Uterus (tissue), 4 donors: Measurements from ENCODE around the gene MKLN1. TPM values are rescaled to one million over a fixed set of nuclear protein-coding genes. Genes with fewer than 3 reads are reported as not detected.
A peak's percentile ranks its signal among the peaks of the same experiment; 100 is the strongest.

Source experiments
- DNase-seq, 2 donors: peaks; one replicate each; pipeline ENCODE4 v3.0.0-alpha.2; 2019 to 2020
- H3K27ac ChIP-seq, 2 donors: fragments of 200-600 bp; sonication (generic); 1 replicate in 1 of 2; 2 replicates in 1 of 2; pipeline ENCODE4 v1.5.1; 2016 to 2018
- H3K27me3 ChIP-seq, 2 donors: fragments of 200-600 bp; sonication (generic); one replicate each; pipeline ENCODE4 v1.5.1; 2018 to 2019; ENCODE audit warnings: control low read depth in 1 of 2
- H3K36me3 ChIP-seq, 2 donors: fragments of 200-600 bp; sonication (generic); one replicate each; pipeline ENCODE4 v1.5.1; 2019; ENCODE audit warnings: control low read depth in 1 of 2
- H3K4me1 ChIP-seq, 2 donors: fragments of 200-600 bp; sonication (generic); one replicate each; pipeline ENCODE4 v1.5.1; 2018 to 2019; ENCODE audit warnings: control low read depth in 1 of 2
- H3K4me3 ChIP-seq, 2 donors: fragments of 200-600 bp; sonication (generic); 1 replicate in 1 of 2; 2 replicates in 1 of 2; pipeline ENCODE4 v1.5.1; 2018 to 2019; ENCODE audit warnings: mild to moderate bottlenecking in 1 of 2
- H3K9me3 ChIP-seq, 2 donors: fragments of 200-600 bp; sonication (generic); one replicate each; pipeline ENCODE4 v1.5.1; 2019; ENCODE audit warnings: control low read depth in 1 of 2
- POLR2A ChIP-seq, 2 donors: fragments of 450-650 bp; IDR thresholded peaks; one replicate each; pipeline ENCODE4 v1.6.1; 2016; ENCODE audit warnings: antibody characterized with exemption in 2 of 2, mild to moderate bottlenecking in 1 of 2, moderate library complexity in 1 of 2
- intact Hi-C: fragments of 100-400 bp; cut with DNase I; formaldehyde crosslinking; loops from one replicate; pipeline ENCODE4 v1.15.1; 2023; ENCODE audit warnings: low total_unique reads
- total RNA-seq, 4 donors: library from RNA; depleted of rRNA in 3 of 4; stranded (reverse); fragments of >200 nt in 3 of 4; gene quantifications; one replicate each; pipeline versions ENCODE4 v1.1.0 to v1.2.4, GENCODE V29; 2014 to 2023
- TF ChIP-seq, protein P1 (sequence below), 4 experiments: fragments of 200-600 bp in 2 of 4; fragments of 450-650 bp in 2 of 4; sonication (generic) in 2 of 4; IDR thresholded peaks; one replicate each; pipeline ENCODE4 v1.5.1; 2016 to 2019; ENCODE audit warnings: antibody characterized with exemption in 4 of 4, mild to moderate bottlenecking in 2 of 4, moderate library complexity in 1 of 4
- donor health status: DM: yes; HTN: yes; CAD: no.

Gene MKLN1
- total RNA-seq, 4 donors from 2014 or later = 52.9 to 311 (median 128) TPM

DNA sequence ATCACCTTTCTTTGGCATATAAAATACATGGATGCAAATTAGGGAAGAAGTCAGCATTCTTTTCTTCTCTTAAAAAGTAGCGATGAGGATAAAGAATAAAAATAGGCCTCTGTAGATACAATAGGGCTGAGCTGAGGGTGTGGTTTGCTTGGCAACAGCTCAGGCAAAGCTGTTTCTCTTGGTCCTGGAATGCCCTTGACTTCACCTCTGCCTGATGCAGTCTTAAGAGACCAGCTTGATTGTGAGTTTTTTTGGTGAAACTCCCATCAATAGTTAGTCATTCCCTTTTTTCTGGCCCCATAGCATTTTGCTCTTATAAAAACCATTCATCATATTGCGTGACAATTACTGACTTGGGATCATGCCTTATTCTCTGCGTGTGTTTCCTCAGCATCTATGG, 42.1 kb upstream of the MKLN1 start:
- TF ChIP-seq POLR2A (IDR thresholded peaks at IDR 0.05) = no peak
- TF ChIP-seq, protein P1, sequence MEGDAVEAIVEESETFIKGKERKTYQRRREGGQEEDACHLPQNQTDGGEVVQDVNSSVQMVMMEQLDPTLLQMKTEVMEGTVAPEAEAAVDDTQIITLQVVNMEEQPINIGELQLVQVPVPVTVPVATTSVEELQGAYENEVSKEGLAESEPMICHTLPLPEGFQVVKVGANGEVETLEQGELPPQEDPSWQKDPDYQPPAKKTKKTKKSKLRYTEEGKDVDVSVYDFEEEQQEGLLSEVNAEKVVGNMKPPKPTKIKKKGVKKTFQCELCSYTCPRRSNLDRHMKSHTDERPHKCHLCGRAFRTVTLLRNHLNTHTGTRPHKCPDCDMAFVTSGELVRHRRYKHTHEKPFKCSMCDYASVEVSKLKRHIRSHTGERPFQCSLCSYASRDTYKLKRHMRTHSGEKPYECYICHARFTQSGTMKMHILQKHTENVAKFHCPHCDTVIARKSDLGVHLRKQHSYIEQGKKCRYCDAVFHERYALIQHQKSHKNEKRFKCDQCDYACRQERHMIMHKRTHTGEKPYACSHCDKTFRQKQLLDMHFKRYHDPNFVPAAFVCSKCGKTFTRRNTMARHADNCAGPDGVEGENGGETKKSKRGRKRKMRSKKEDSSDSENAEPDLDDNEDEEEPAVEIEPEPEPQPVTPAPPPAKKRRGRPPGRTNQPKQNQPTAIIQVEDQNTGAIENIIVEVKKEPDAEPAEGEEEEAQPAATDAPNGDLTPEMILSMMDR (IDR thresholded peaks at IDR 0.05) = no peak
- no peaks in the 10 kb centered on the region for H3K9me3 ChIP-seq
- H3K4me1 ChIP-seq = no peaks in the 10 kb centered on the region
- peak; percentile 28 to 32 for DNase-seq
- peak overlapping the region; percentile 48 to 81 for H3K27ac ChIP-seq
- no peak overlapping the region for H3K4me3 ChIP-seq
- no peaks in the 10 kb centered on the region for H3K27me3 ChIP-seq
- no peaks in the 10 kb centered on the region for H3K36me3 ChIP-seq
- intact Hi-C loops = no loop called here

DNA sequence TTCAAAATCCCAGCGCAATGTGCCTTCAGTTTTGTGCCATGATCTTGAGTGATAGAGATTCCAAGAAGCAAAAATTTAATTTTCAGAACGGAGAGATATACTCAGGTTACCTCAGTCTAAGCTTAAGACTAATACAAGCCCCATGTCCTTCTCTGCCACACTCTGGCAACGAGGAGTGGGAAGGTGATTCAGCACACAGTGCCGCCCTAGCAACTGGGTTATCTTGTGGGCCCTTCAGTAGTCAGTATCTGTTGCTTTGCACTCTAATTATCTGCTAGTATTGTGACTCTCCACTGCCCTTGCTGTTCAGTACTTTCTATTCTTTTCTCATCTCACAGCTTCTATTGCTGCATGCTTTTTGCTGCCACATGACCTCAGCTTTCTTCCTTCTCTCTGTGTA, 39.2 kb upstream of the MKLN1 start:
- H3K36me3 ChIP-seq = no peaks in the 10 kb centered on the region
- TF ChIP-seq, protein P1 (IDR thresholded peaks at IDR 0.05) = no peak
- TF ChIP-seq POLR2A (IDR thresholded peaks at IDR 0.05) = no peak
- intact Hi-C loops = no loop called here
- H3K27ac ChIP-seq = no peak overlapping the region
- no peak for DNase-seq
- H3K9me3 ChIP-seq = no peaks in the 10 kb centered on the region
- H3K4me1 ChIP-seq = no peaks in the 10 kb centered on the region
- H3K27me3 ChIP-seq = no peaks in the 10 kb centered on the region
- no peak overlapping the region for H3K4me3 ChIP-seq

DNA sequence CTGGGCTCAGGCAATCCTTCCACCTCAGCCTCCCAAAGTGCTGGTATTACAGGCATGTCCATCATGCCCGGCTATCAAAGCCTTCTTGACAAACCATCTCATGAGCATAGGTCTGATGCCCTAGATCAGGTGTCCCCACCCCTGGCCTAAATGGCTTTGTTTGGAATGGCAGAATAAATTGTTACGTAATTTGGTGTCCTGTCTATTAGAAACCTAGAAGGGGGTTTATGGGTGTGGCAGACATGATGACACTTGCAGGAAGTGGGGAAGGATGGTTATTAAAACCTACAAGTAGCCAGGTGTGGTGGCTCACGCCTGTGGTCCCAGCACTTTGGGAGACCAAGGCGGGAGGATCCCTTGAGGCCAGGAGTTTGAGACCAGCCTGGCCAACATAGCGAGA, 38.6 kb upstream of the MKLN1 start:
- Histone ChIP-seq H3K27me3 (no peaks in the 10 kb centered on the region), H3K27ac (no peak overlapping the region), H3K9me3 (no peaks in the 10 kb centered on the region), H3K4me3 (no peak overlapping the region), H3K36me3 (no peaks in the 10 kb centered on the region), H3K4me1 (no peaks in the 10 kb centered on the region)
- DNase-seq = no peak
- TF ChIP-seq, protein P1 (IDR thresholded peaks at IDR 0.05) = no peak
- no peak for TF ChIP-seq POLR2A (IDR thresholded peaks at IDR 0.05)
- intact Hi-C loops = no loop called here

DNA sequence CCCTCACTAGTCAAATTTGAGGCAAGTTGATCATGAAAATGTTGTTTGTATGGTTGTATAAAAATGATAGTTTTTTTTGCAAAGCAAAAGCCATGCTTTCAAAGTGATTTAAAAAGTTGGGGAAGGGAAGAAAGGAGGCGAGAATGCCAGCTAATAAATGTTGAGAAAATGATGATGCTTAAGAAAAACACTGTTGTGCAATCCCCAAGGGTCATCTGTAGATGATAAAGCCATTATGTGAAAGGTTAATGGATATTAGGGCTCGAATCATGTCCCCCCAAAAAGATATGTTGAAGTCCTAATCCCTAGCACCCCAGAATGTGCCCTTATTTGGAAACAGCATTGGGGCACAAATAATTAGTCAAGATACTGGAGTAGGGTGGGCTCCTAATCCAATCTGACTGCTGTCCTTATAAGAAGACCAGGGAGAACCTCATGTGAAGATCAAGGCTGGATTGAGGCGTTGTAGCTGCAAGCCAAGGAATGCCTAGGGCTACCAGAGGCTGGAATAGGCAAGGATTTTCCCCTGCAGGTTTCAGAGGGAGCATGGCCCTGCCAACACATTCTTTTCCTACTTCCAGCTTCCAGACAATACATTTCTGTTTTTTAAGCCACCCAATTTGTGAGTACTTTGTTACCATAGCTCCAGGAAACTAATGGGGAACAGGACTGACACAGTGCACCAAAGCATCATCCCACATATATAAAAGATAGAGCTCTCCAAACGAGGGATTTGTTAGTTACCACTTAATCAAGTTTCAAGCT, 35.4 kb upstream of the MKLN1 start:
- intact Hi-C loops = no loop called here
- Histone ChIP-seq H3K27me3 (no peaks in the 10 kb centered on the region), H3K27ac (no peak overlapping the region), H3K4me1 (no peaks in the 10 kb centered on the region), H3K36me3 (no peaks in the 10 kb centered on the region), H3K4me3 (no peak overlapping the region), H3K9me3 (no peaks in the 10 kb centered on the region)
- DNase-seq = no peak
- no peak for TF ChIP-seq POLR2A (IDR thresholded peaks at IDR 0.05)

DNA sequence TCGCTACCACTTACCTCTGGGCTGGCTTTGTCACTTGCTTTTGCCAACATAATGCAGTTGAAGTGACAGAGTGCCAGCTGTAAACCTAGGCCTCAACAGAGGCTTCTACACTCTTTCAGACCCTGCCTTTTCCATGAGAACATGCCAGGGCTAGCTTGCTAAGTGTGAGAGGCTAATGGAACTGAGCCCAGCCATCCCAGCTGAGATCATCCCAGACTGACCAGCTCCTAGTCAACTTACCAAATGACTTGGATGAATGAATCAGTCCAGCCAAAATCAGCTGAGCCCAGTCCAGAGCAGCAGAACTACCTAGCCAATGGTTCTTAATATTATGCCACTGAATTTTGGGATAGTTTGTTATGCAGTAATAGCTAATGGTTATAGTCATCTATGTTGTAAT, 34.7 kb upstream of the MKLN1 start:
- DNase-seq = no peak
- H3K36me3 ChIP-seq = no peaks in the 10 kb centered on the region
- no peaks in the 10 kb centered on the region for H3K27me3 ChIP-seq
- no peaks in the 10 kb centered on the region for H3K4me1 ChIP-seq
- no peak overlapping the region for H3K27ac ChIP-seq
- no peak overlapping the region for H3K4me3 ChIP-seq
- no peaks in the 10 kb centered on the region for H3K9me3 ChIP-seq
- intact Hi-C loops = no loop called here
- TF ChIP-seq, protein P1 (IDR thresholded peaks at IDR 0.05) = no peak
- TF ChIP-seq POLR2A (IDR thresholded peaks at IDR 0.05) = no peak
